ENCODE results near the gene TMEM94.

DNA sequence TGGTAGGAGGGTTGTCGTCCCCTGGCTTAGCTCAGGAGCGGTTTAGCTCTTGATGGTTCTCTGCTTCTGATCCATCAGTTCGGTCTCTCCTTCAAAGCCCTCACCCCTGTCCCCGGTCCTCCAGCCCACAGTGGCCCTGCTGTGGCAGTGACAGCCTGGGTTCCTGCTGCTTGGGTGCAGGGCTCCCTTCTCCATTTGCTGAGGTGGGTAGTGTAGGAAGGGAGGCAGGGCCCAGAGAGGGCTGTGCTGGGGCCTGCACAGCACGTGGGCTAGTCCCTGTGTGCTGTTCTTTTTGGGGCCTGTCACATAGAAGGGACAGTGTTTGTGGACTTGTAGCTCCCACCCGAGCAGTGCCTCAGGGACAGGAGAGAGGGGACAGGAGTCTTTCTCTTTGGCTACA lies 18.3 kb downstream of the TMEM94 start:
- TF ChIP-seq, protein P1, sequence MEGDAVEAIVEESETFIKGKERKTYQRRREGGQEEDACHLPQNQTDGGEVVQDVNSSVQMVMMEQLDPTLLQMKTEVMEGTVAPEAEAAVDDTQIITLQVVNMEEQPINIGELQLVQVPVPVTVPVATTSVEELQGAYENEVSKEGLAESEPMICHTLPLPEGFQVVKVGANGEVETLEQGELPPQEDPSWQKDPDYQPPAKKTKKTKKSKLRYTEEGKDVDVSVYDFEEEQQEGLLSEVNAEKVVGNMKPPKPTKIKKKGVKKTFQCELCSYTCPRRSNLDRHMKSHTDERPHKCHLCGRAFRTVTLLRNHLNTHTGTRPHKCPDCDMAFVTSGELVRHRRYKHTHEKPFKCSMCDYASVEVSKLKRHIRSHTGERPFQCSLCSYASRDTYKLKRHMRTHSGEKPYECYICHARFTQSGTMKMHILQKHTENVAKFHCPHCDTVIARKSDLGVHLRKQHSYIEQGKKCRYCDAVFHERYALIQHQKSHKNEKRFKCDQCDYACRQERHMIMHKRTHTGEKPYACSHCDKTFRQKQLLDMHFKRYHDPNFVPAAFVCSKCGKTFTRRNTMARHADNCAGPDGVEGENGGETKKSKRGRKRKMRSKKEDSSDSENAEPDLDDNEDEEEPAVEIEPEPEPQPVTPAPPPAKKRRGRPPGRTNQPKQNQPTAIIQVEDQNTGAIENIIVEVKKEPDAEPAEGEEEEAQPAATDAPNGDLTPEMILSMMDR (IDR thresholded peaks at IDR 0.05) = no peak
- TF ChIP-seq POLR2A (IDR thresholded peaks at IDR 0.05) = no peak
